K562 (cell line): Measurements from ENCODE around the gene CES1. TPM values are rescaled to one million over a fixed set of nuclear protein-coding genes. Genes with fewer than 3 reads are reported as not detected.

ENCODE experiments used
- ARID2 ChIP-seq: fragments of 450-650 bp; IDR thresholded peaks from 2 replicates; pipeline ENCODE4 v1.6.1; 2017; ENCODE audit warnings: antibody characterized with exemption, mild to moderate bottlenecking
- BACH1 ChIP-seq: fragments of 200-800 bp; sonication (Bioruptor generic); IDR thresholded peaks from 2 replicates; pipeline ENCODE4 v1.6.1; 2016; ENCODE audit warnings: missing genetic modification characterization, missing compliant biosample characterization
- CC2D1A ChIP-seq: fragments of 450-650 bp; IDR thresholded peaks from 2 replicates; pipeline ENCODE4 v1.6.1; 2017; ENCODE audit warnings: mild to moderate bottlenecking
- DEAF1 ChIP-seq: fragments of 450-650 bp; formaldehyde crosslinking; IDR thresholded peaks from 2 replicates; pipeline ENCODE4 v1.4.0; 2020; ENCODE audit warnings: mild to moderate bottlenecking, moderate library complexity
- E2F5 ChIP-seq: sonication (generic); formaldehyde crosslinking; IDR thresholded peaks from 2 replicates; pipeline ENCODE4 v1.8.0; 2022; ENCODE audit warnings: mild to moderate bottlenecking, missing genetic modification reagents
- EP400 ChIP-seq: fragments of 450-650 bp; IDR thresholded peaks from 2 replicates; pipeline ENCODE4 v1.6.1; 2017; ENCODE audit warnings: antibody characterized with exemption, mild to moderate bottlenecking, moderate library complexity
- GABPB2 ChIP-seq: fragments of 250-450 bp; sonication (Bioruptor Pico); conservative IDR thresholded peaks from 2 replicates; pipeline ENCODE4 v1.5.1; 2021; ENCODE audit warnings: mild to moderate bottlenecking
- ILK ChIP-seq: fragments of 450-650 bp; IDR thresholded peaks from 2 replicates; pipeline ENCODE4 v1.6.1; 2016; ENCODE audit warnings: missing genetic modification characterization, low read depth, mild to moderate bottlenecking, missing compliant biosample characterization, moderate library complexity, borderline replicate concordance
- NFE2 ChIP-seq: IDR thresholded peaks from 2 replicates; pipeline ENCODE4 v1.6.1; 2014; ENCODE audit warnings: antibody characterized with exemption, low read depth
- PCBP1 ChIP-seq: fragments of 200-400 bp; formaldehyde crosslinking; IDR thresholded peaks from 2 replicates; pipeline ENCODE4 v1.6.1; 2018; ENCODE audit warnings: mild to moderate bottlenecking, low read depth, low read length; ENCODE audit not compliant: poor library complexity, severe bottlenecking
- RBM39 ChIP-seq: fragments of 200-400 bp; formaldehyde crosslinking; optimal IDR thresholded peaks from 2 replicates; pipeline ENCODE3; 2018; ENCODE audit warnings: low read depth, low read length
- RERE ChIP-seq: sonication (generic); formaldehyde crosslinking; IDR thresholded peaks from 2 replicates; pipeline ENCODE4 v1.8.0; 2023; ENCODE audit warnings: missing genetic modification reagents, mild to moderate bottlenecking, borderline replicate concordance
- TCF3 ChIP-seq: sonication (generic); formaldehyde crosslinking; IDR thresholded peaks from 2 replicates; pipeline ENCODE4 v1.4.0; 2020; ENCODE audit warnings: mild to moderate bottlenecking, missing genetic modification reagents
- TFAP4 ChIP-seq: sonication (generic); formaldehyde crosslinking; IDR thresholded peaks from 2 replicates; pipeline ENCODE4 v1.8.0; 2022; ENCODE audit warnings: missing genetic modification reagents, mild to moderate bottlenecking, moderate library complexity, borderline replicate concordance
- polyA plus RNA-seq, 8 experiments: library from polyadenylated mRNA; depleted of rRNA in 4 of 8; stranded (reverse) in 5 of 8; unstranded in 3 of 8; fragments of >200 nt; fragmentation: Nextera tagmentation in 2 of 8; fragmentation: Illumina TruSeq in 1 of 8; extraction: Ambion mirVana in 2 of 8; extraction: Trizol in 1 of 8; gene quantifications; 2 replicates each; pipeline versions ENCODE4 v1.2.1 to v1.2.3, GENCODE V29; 2011 to 2014; ENCODE audit warnings: inconsistent platforms in 1 of 8, missing spikeins in 1 of 8
- total RNA-seq, 7 experiments: library from RNA; depleted of rRNA in 6 of 7; stranded (reverse); fragments of >200 nt in 6 of 7; fragmentation: Illumina TruSeq in 2 of 7; extraction: Trizol in 2 of 7; gene quantifications; 2 replicates each; pipeline versions ENCODE4 v1.2.1 to v1.2.3, GENCODE V29; 2011 to 2021; ENCODE audit warnings: low replicate concordance in 1 of 7

The CES1 gene
- total and polyA plus RNA-seq, 9 of the 15 experiments (the other 6 are each of a cell fraction or from before 2014, with no cell fraction given), result 0.10 to 1.2 (median 0.16) TPM; not detected in 3

GRCh38 chr16:55842369-55843104 lies 9.6 kb upstream of the CES1 start (continued):
- TF ChIP-seq CC2D1A (0 out of 2 replicates have a peak, but pooled peaks have one; percentile 11), ILK (no peak), PCBP1 (no peak), GABPB2 (CRISPR knock-in tag) (no peak), RBM39 (no peak), EP400 (no peak), E2F5 (CRISPR knock-in tag) (no peak), RERE (CRISPR knock-in tag) (no peak), ARID2 (peak; percentile 28; the same call in 1 of the 2 replicates), TCF3 (CRISPR knock-in tag) (no peak), DEAF1 (CRISPR knock-in tag) (peak; percentile 65), BACH1 (tag) (no peak), NFE2 (peak; percentile 30; the same call in 1 of the 2 replicates), TFAP4 (no peak)
